ENCODE results near the gene ANKRD37. TPM values are rescaled to one million over a fixed set of nuclear protein-coding genes. Genes with fewer than 3 reads are reported as not detected.

Gene ANKRD37
- total and polyA plus RNA-seq, 9 of the 15 experiments (the other 6 are each of a cell fraction or from before 2014, with no cell fraction given), result 1.3 to 53.7 (median 3.6) TPM

DNA sequence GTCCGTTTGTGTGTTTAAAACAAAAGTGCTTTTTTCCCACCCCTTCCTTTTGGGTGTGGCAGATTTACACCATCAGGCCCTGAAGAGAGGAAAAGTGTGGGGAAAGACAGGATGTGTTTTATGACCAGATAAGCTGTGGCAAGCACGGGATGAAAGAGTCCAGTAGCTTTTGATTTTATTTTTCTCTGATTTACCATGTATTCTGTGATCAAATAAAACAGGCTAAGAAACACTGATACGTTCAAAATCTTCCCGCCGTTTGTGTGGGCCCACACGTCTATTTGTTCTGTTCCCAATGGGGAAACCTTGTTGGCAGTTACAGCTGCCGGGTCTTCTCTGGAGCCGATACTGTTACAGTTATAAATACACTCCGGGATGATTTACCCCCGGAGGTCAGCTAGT is 11.7 kb upstream of the ANKRD37 start (continued):
- TF ChIP-seq, protein P1, sequence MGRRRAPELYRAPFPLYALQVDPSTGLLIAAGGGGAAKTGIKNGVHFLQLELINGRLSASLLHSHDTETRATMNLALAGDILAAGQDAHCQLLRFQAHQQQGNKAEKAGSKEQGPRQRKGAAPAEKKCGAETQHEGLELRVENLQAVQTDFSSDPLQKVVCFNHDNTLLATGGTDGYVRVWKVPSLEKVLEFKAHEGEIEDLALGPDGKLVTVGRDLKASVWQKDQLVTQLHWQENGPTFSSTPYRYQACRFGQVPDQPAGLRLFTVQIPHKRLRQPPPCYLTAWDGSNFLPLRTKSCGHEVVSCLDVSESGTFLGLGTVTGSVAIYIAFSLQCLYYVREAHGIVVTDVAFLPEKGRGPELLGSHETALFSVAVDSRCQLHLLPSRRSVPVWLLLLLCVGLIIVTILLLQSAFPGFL (CRISPR knock-in tag; IDR thresholded peaks at IDR 0.05), result no peak
- TF ChIP-seq, protein P2, sequence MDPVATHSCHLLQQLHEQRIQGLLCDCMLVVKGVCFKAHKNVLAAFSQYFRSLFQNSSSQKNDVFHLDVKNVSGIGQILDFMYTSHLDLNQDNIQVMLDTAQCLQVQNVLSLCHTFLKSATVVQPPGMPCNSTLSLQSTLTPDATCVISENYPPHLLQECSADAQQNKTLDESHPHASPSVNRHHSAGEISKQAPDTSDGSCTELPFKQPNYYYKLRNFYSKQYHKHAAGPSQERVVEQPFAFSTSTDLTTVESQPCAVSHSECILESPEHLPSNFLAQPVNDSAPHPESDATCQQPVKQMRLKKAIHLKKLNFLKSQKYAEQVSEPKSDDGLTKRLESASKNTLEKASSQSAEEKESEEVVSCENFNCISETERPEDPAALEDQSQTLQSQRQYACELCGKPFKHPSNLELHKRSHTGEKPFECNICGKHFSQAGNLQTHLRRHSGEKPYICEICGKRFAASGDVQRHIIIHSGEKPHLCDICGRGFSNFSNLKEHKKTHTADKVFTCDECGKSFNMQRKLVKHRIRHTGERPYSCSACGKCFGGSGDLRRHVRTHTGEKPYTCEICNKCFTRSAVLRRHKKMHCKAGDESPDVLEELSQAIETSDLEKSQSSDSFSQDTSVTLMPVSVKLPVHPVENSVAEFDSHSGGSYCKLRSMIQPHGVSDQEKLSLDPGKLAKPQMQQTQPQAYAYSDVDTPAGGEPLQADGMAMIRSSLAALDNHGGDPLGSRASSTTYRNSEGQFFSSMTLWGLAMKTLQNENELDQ (CRISPR knock-in tag; IDR thresholded peaks at IDR 0.05; ENCODE audit: borderline replicate concordance), result no peak
- TF ChIP-seq, protein P3, sequence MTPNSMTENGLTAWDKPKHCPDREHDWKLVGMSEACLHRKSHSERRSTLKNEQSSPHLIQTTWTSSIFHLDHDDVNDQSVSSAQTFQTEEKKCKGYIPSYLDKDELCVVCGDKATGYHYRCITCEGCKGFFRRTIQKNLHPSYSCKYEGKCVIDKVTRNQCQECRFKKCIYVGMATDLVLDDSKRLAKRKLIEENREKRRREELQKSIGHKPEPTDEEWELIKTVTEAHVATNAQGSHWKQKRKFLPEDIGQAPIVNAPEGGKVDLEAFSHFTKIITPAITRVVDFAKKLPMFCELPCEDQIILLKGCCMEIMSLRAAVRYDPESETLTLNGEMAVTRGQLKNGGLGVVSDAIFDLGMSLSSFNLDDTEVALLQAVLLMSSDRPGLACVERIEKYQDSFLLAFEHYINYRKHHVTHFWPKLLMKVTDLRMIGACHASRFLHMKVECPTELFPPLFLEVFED (CRISPR knock-in tag; conservative IDR thresholded peaks at IDR 0.05), result no peak
- TF ChIP-seq, protein P4, sequence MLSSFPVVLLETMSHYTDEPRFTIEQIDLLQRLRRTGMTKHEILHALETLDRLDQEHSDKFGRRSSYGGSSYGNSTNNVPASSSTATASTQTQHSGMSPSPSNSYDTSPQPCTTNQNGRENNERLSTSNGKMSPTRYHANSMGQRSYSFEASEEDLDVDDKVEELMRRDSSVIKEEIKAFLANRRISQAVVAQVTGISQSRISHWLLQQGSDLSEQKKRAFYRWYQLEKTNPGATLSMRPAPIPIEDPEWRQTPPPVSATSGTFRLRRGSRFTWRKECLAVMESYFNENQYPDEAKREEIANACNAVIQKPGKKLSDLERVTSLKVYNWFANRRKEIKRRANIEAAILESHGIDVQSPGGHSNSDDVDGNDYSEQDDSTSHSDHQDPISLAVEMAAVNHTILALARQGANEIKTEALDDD (IDR thresholded peaks at IDR 0.05), result no peak
- TF ChIP-seq ZKSCAN1 (IDR thresholded peaks at IDR 0.05; ENCODE audit: low read depth, low read length), result no peak
- TF ChIP-seq RAD51 (IDR thresholded peaks at IDR 0.05; ENCODE audit: borderline replicate concordance, low read depth), result no peak
- TF ChIP-seq, protein P5, sequence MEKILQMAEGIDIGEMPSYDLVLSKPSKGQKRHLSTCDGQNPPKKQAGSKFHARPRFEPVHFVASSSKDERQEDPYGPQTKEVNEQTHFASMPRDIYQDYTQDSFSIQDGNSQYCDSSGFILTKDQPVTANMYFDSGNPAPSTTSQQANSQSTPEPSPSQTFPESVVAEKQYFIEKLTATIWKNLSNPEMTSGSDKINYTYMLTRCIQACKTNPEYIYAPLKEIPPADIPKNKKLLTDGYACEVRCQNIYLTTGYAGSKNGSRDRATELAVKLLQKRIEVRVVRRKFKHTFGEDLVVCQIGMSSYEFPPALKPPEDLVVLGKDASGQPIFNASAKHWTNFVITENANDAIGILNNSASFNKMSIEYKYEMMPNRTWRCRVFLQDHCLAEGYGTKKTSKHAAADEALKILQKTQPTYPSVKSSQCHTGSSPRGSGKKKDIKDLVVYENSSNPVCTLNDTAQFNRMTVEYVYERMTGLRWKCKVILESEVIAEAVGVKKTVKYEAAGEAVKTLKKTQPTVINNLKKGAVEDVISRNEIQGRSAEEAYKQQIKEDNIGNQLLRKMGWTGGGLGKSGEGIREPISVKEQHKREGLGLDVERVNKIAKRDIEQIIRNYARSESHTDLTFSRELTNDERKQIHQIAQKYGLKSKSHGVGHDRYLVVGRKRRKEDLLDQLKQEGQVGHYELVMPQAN (IDR thresholded peaks at IDR 0.05; ENCODE audit: borderline replicate concordance), result no peak
- no peak for TF ChIP-seq XRCC5 (IDR thresholded peaks at IDR 0.05; ENCODE audit: low read depth, low read length)
- no peak for TF ChIP-seq ZNF76 (CRISPR knock-in tag; IDR thresholded peaks at IDR 0.05; ENCODE audit: borderline replicate concordance)
- peak; percentile 71; the same call in 1 of the 2 replicates for TF ChIP-seq TEAD4 (IDR thresholded peaks at IDR 0.05; ENCODE audit: low read length)
- TF ChIP-seq TEAD4 (CRISPR knock-in tag; IDR thresholded peaks at IDR 0.05; ENCODE audit: borderline replicate concordance), result no peak
- TF ChIP-seq FOXM1 (IDR thresholded peaks at IDR 0.05; ENCODE audit: low read depth), result no peak
- no peak for TF ChIP-seq FOXM1 (CRISPR knock-in tag; IDR thresholded peaks at IDR 0.05; ENCODE audit: low read depth)
- no peak for TF ChIP-seq NRF1 (conservative IDR thresholded peaks at IDR 0.05 in 1 of 2, IDR thresholded peaks at IDR 0.05 in 1 of 2)
- TF ChIP-seq, protein P6, sequence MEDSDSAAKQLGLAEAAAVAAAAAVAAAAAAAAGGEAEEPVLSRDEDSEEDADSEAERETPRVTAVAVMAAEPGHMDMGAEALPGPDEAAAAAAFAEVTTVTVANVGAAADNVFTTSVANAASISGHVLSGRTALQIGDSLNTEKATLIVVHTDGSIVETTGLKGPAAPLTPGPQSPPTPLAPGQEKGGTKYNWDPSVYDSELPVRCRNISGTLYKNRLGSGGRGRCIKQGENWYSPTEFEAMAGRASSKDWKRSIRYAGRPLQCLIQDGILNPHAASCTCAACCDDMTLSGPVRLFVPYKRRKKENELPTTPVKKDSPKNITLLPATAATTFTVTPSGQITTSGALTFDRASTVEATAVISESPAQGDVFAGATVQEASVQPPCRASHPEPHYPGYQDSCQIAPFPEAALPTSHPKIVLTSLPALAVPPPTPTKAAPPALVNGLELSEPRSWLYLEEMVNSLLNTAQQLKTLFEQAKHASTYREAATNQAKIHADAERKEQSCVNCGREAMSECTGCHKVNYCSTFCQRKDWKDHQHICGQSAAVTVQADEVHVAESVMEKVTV (CRISPR knock-in tag; IDR thresholded peaks at IDR 0.05), result no peak
- TF ChIP-seq RCOR1 (IDR thresholded peaks at IDR 0.05; ENCODE audit: borderline replicate concordance in 1 of 2, low read depth in 2 of 2, low read length in 2 of 2), result peak in 1 of 2 experiments; percentile 97; a peak in 2 of 4 replicates
- TF ChIP-seq LCOR (CRISPR knock-in tag; IDR thresholded peaks at IDR 0.05), result no peak
- TF ChIP-seq HDAC2 (IDR thresholded peaks at IDR 0.05), result peak; percentile 71; the same call in 1 of the 2 replicates
- TF ChIP-seq ZNF316 (IDR thresholded peaks at IDR 0.05), result no peak

All from K562 (cell line).